ENCODE results near the gene CD300C. TPM values are rescaled to one million over a fixed set of nuclear protein-coding genes. Genes with fewer than 3 reads are reported as not detected.

CD300C gene
- total and polyA plus RNA-seq, 10 of the 15 experiments (the other 5 are each of a cell fraction or from before 2014, with no cell fraction given) = 0.12 to 0.38 (median 0.23) TPM; not detected in 3

GRCh38 chr17:74513987-74514631 lies 31.8 kb downstream of the CD300C start (continued):
- peak; percentile 36; the same call in 1 of the 2 replicates for TF ChIP-seq FOXK2 (IDR thresholded peaks at IDR 0.05)
- peak; percentile 15; the same call in 1 of the 2 replicates for TF ChIP-seq MTA2 (IDR thresholded peaks at IDR 0.05; ENCODE audit: low read depth)
- peak; percentile 4 for TF ChIP-seq KLF5 (IDR thresholded peaks at IDR 0.05; ENCODE audit: partially characterized antibody)
- peak; percentile 26; the same call in 1 of the 2 replicates for TF ChIP-seq ZBTB40 (IDR thresholded peaks at IDR 0.05; ENCODE audit: borderline replicate concordance)
- TF ChIP-seq BHLHE40 (IDR thresholded peaks at IDR 0.05; ENCODE audit: borderline replicate concordance in 1 of 2, low read depth in 2 of 2, low read length in 1 of 2) = peak; percentile 10 to 87; a peak in 3 of 4 replicates

GRCh38 chr17:74512624-74513091 lies 33.3 kb downstream of the CD300C start:
- Histone ChIP-seq H3K27ac (ENCODE audit: control insufficient read depth, insufficient read depth) (no peak overlapping the region), H3K79me2 (ENCODE audit: control insufficient read depth, insufficient read depth, low read length) (no peaks in the 10 kb centered on the region), H2AFZ (ENCODE audit: control insufficient read depth, low read depth, low read length) (no peak overlapping the region), H3K9ac (ENCODE audit: control insufficient read depth, insufficient read depth, low read length) (no peak overlapping the region), H3K9me3 (replicated peaks; ENCODE audit: control insufficient read depth, insufficient read depth, low read length) (peaks cover 10% of the 10 kb centered on the region), H4K20me1 (ENCODE audit: control insufficient read depth, insufficient read depth) (no peaks in the 10 kb centered on the region), H3K4me3 (no peak overlapping the region), H3K4me2 (ENCODE audit: control insufficient read depth, insufficient read depth) (no peak overlapping the region), H3K27me3 (replicated peaks in 1 of 2; ENCODE audit: control insufficient read depth in 2 of 2, insufficient read depth in 2 of 2, low read length in 1 of 2) (no peaks in the 10 kb centered on the region), H3K36me3 (ENCODE audit: control insufficient read depth in 2 of 2, insufficient read depth in 2 of 2, low read length in 1 of 2) (no peaks in the 10 kb centered on the region), H3K4me1 (ENCODE audit: control insufficient read depth, insufficient read depth, low read length) (0 out of 2 replicates have a peak, but pooled peaks cover 7% of the 10 kb centered on the region)
- WGBS (ENCODE audit: insufficient coverage, insufficient replicate concordance, low lambda C conversion rate, missing lambda C conversion rate) = under 1% methylated on average over 7 of the region's 7 CpGs
- peak; percentile 87 for ATAC-seq
- RAD21 ChIA-PET (ENCODE audit: unreplicated experiment) = interaction anchor here (0.5 to 3.4 kb wide), 9 partner anchors 8 to 91 kb away, joined by 3 to 22 read pairs (median 4); no protein-coding TSS in a partner anchor
- POLR2A ChIA-PET = interaction anchor here (1.0 to 2.3 kb wide), 4 partner anchors 9 to 20 kb away, joined by 3 to 9 read pairs (median 4); no protein-coding TSS in a partner anchor
- SMC1A ChIA-PET (ENCODE audit: uncharacterized antibody, unreplicated experiment) = interaction anchor here (0.7 to 4.5 kb wide), 4 partner anchors 8 to 17 kb away, joined by 3 to 45 read pairs (median 12); partner anchors contain the start of gene CD300LB
- in situ Hi-C loops (cut with MboI) (loop anchor here (10.0 kb wide), 1 partner anchor 62 kb away; no protein-coding TSS in a partner anchor), intact Hi-C loops (cut with micrococcal nuclease; ENCODE audit: unreplicated experiment) (no loop called here)
- BruUV-seq (replicated peaks) = no TSS peak
- CTCF ChIA-PET = interaction anchor here (1.1 to 2.9 kb wide), 10 partner anchors 8 to 133 kb away, joined by 3 to 13 read pairs (median 6); no protein-coding TSS in a partner anchor
- peak; percentile 26 for DNase-seq (ENCODE audit: low read depth, low spot score)
- no peak for FAIRE-seq
- TF ChIP-seq SIN3A (IDR thresholded peaks at IDR 0.05; ENCODE audit: low read depth, low read length) (no peak), NFYB (IDR thresholded peaks at IDR 0.05; ENCODE audit: insufficient read depth, low read depth, low read length) (no peak), HDGF (IDR thresholded peaks at IDR 0.05) (no peak), NBN (IDR thresholded peaks at IDR 0.05) (no peak), MLLT1 (IDR thresholded peaks at IDR 0.05) (no peak), BMI1 (IDR thresholded peaks at IDR 0.05; ENCODE audit: borderline replicate concordance) (peak; percentile 43; the same call in 1 of the 2 replicates), BCLAF1 (IDR thresholded peaks at IDR 0.05) (no peak)

All from GM12878 (cell line).